Heart right ventricle (tissue), 16 donors: ENCODE measurements around the gene LSS. TPM values are rescaled to one million over a fixed set of nuclear protein-coding genes. Genes with fewer than 3 reads are reported as not detected.
"Not testable (repeated sequence)": the region's sequence is repeated elsewhere in the genome, so short reads cannot be mapped to it uniquely, and the experiment has no call there.

ENCODE experiments used
- ATAC-seq, 8 donors: fragments of 200-7000 bp; cut with Tn5 transposase; one replicate each; pipeline ENCODE4 v1.9.1; 2020; ENCODE audit warnings: mild to moderate bottlenecking in 8 of 8, moderate library complexity in 8 of 8, moderate number of reproducible peaks in 1 of 8
- DNase-seq, 2 donors: peaks; one replicate each; pipeline ENCODE4 v3.0.0-alpha.2; 2020
- H3K27ac ChIP-seq, 10 donors: fragments of 200-600 bp; sonication (generic) in 2 of 10; one replicate each; pipeline versions ENCODE4 v1.5.0 to v1.8.0; 2020 to 2022; ENCODE audit warnings: mild to moderate bottlenecking in 3 of 10
- H3K27me3 ChIP-seq, 7 donors: fragments of 200-600 bp; one replicate each; pipeline ENCODE4 v1.8.0; 2021 to 2022; ENCODE audit warnings: mild to moderate bottlenecking in 2 of 7
- H3K36me3 ChIP-seq, 9 donors: fragments of 200-600 bp; sonication (generic) in 1 of 9; one replicate each; pipeline versions ENCODE4 v1.5.0 to v1.8.0; 2020 to 2022; ENCODE audit warnings: mild to moderate bottlenecking in 2 of 9
- H3K4me1 ChIP-seq, 9 donors: fragments of 200-600 bp; sonication (generic) in 1 of 9; one replicate each; pipeline versions ENCODE4 v1.5.0 to v1.8.0; 2020 to 2022; ENCODE audit warnings: mild to moderate bottlenecking in 4 of 9
- H3K4me3 ChIP-seq, 10 donors: fragments of 200-600 bp; sonication (generic) in 2 of 10; one replicate each; pipeline versions ENCODE4 v1.5.0 to v1.8.0; 2020 to 2022; ENCODE audit warnings: mild to moderate bottlenecking in 7 of 10, moderate library complexity in 2 of 10
- H3K9me3 ChIP-seq, 11 donors: fragments of 200-600 bp in 10 of 11; sonication (generic) in 2 of 11; one replicate each; pipeline versions ENCODE4 v1.5.0 to v1.8.0; 2013 to 2022; ENCODE audit warnings: mild to moderate bottlenecking in 2 of 11, control low read depth in 1 of 11, moderate library complexity in 1 of 11
- CTCF ChIP-seq, 9 donors: fragments of 200-600 bp; sonication (generic) in 2 of 9; IDR thresholded peaks; one replicate each; pipeline versions ENCODE4 v1.5.0 to v1.8.0; 2021 to 2022; ENCODE audit warnings: antibody characterized with exemption in 9 of 9, mild to moderate bottlenecking in 5 of 9, moderate library complexity in 1 of 9
- WGBS, 2 donors: extraction: QIAGEN DNeasy Blood & Tissue Kit; methylation state at CpG; one replicate each; pipeline ENCODE4 v1.1.7; 2013; ENCODE audit warnings: inconsistent platforms in 1 of 2; 5-methylcytosine and 5-hydroxymethylcytosine counted together
- intact Hi-C, 10 donors: fragments of 100-400 bp; cut with DNase I; formaldehyde crosslinking; loops; one replicate each; pipeline versions ENCODE4 v1.11.1 to v1.14.2; 2022
- polyA plus RNA-seq, 2 donors: library from polyadenylated mRNA; stranded (reverse); fragments of 200-250 nt; gene quantifications; one replicate each; pipeline ENCODE4 v1.2.3, GENCODE V29; 2013
- total RNA-seq, 10 donors: library from RNA; stranded (reverse); fragmentation: NEBNext Ultra II Directional in 3 of 10; extraction: Animal tissue kit (Norgen Biotek cat#: 25700) in 3 of 10; gene quantifications; one replicate each; pipeline versions ENCODE4 v1.2.1 to v1.2.4, GENCODE V29; 2021 to 2023
- donor health status: Arrhythmogenic right ventricular cardiomyopathy.
- donor health status: ischemic (EF 13 %, LVEDD 7.1; RV severe dilation, severe dysfunction).
- donor health status: healthy with polysubstance abuse.
- donor health status: DM: no; HTN: yes; CAD: no.
- donor health status: DM: no; HTN: no; CAD: no.
- donor health status: ischemic (EF 25% LVEDD 6.9; RV normal size, moderate dysfunction).
- donor health status: ischemic (EF 25% LVEDD 5.7; RV mildly dilated, moderate dysfunction).
- donor health status: healthy.
- donor health status: DM: yes; HTN: yes; CAD: no.
- donor health status: Ischemic cardiomyopathy.
- donor health status: ischemic (EF 35%, LVEDD 5.7; RV mildly dilated, moderate dysfunction).
- donor health status: nonischemic (EF 11% LVEDD 7.7; RV severe dilation, severe dysfunction).
- donor health status: DM: yes; HTN: yes; CAD: no.
- donor health status: PGD.
- donor health status: ischemic (EF 29% LVEDD 5.4; RV normal size, mild dysfunction).
- donor health status: nonischemic (EF 23%, LVEDD 6.1; RV moderate dilation, normal function).

LSS gene
- total and polyA plus RNA-seq, 12 donors = 22.5 to 74.7 (median 40.7) TPM

DNA sequence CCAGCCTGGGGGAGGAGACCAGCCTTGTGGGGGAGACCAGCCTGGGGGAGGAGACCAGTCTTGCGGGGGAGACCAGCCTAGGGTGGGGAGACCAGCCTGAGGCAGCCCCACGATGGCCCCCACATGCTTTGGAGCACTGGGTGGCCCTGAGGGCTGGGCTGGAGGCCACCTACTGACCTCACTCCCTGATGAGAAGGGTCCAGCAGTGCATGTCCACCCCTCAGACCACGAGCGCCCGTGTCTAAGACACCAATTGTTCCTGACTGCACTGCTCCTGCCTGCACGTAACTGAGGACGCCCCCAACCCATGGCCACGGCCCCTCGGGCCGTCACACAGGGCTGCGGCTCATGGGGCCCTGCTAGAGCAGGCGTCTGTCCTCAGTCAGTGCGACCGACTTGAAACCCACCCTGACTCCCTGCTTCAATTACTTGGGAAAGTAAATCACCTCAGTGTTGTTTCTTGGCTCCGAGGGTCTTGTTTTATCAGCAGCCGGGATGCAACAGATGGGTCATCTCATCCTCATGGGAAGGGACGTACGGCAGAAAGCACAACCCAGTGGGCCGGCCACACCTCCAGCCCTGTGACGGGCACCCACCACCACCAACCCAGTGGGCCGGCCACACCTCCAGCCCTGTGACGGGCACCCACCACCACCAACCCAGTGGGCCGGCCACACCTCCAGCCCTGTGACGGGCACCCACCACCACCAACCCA, 44.5 kb downstream of the LSS start, which contains the start of gene SPATC1L:
SPATC1L (minus strand) TSS at position 550 of the 715 bp plus-strand sequence. CDS start 1,643 bp downstream, outside the sequence.
- Histone ChIP-seq H3K4me1 (peaks cover 6 to 29% (median 23%) of the 10 kb centered on the region in 9 donors), H3K27me3 (no peaks in the 10 kb centered on the region), H3K9me3 (no peaks in the 10 kb centered on the region), H3K36me3 (peaks cover 0 to under 1% (median 0%) of the 10 kb centered on the region in 9 donors), H3K27ac (peak within 1 kb of the TSS; percentile 65 to 97 (median 82)), H3K4me3 (peak within 1 kb of the TSS; percentile 52 to 96 (median 68))
- no peak for TF ChIP-seq CTCF (IDR thresholded peaks at IDR 0.05)
- intact Hi-C loops = loop anchor here in 1 of 10 donors (10.0 kb wide), 2 partner anchors 101 to 141 kb away; partner anchors contain the start of genes C21orf58, MCM3AP, PCNT and YBEY
- peak; percentile 61 to 71 for DNase-seq
- WGBS, 2 donors = 3 to 24% methylated on average over 20 to 21 of the region's 24 CpGs
- ATAC-seq = peak in 7 of 8 donors; percentile 64 to 79 (median 75)

- not testable (repeated sequence) for H3K27me3 ChIP-seq, DNase-seq, H3K9me3 ChIP-seq, ATAC-seq, H3K36me3 ChIP-seq
- WGBS, 2 donors = 62 to 69% methylated on average over 5 to 6 of the region's 13 CpGs
- intact Hi-C loops = loop anchor here in 1 of 10 donors (10.0 kb wide), 2 partner anchors 101 to 141 kb away; partner anchors contain the start of genes C21orf58, MCM3AP, PCNT and YBEY
- Histone ChIP-seq H3K27ac (peak overlapping the region in 1 of 10 donors; percentile 66), H3K4me1 (peaks cover 3 to 22% (median 16%) of the 10 kb centered on the region in 9 donors), H3K4me3 (peak overlapping the region in 7 of 10 donors; percentile 51 to 96 (median 67))
Measured at GRCh38 chr21:46183337-46183909, 45.2 kb downstream of the LSS start.

DNA sequence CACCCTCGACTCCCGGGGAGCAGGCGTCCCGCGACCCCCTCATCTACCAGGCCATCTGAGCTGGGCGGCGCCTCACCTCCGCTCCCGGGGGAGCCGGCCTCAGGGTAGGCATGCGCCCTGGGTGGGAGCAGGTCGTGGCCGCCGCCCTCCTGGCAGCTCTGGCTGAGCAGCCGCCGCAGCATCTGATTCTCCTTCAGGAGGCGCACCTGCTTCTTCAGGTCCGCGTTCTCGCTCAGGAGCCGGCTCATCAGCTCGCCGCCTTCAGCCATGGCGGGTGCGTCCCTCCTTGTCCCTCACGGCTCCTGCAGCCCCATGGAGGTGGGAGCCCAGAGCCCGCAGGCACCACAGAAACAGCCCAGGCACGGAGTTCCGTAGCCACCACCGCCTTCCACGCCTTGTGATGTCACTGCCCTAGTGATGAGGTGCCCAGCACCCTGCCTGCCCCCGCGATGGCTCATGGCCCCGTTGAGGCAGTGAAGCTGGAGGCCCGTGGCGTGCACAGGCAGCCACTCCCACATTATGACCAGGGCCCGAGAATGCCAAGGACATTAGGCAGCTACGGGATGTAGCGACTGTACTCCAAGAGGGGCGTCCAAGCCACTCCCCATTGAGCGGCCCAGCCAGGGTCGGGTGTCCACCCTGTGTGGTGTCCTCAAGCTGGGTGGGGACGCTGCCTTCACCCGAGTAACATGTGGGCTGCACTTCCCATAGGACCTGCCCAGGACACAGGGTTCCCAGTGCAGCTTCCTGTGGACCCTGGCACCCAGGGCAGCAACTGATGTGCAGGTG, 45.8 kb downstream of the LSS start:
- peak in 3 of 8 donors; percentile 2 to 39 (median 25) for ATAC-seq
- no peaks in the 10 kb centered on the region for H3K9me3 ChIP-seq
- no peak for TF ChIP-seq CTCF (IDR thresholded peaks at IDR 0.05)
- H3K27ac ChIP-seq = no peak overlapping the region
- H3K4me1 ChIP-seq = peaks cover 0 to 15% (median 10%) of the 10 kb centered on the region in 9 donors
- no peak overlapping the region for H3K4me3 ChIP-seq
- H3K27me3 ChIP-seq = no peaks in the 10 kb centered on the region
- DNase-seq = peak in 1 of 2 donors; percentile 51
- no peaks in the 10 kb centered on the region for H3K36me3 ChIP-seq
- 90 to 91% methylated on average over 43 to 44 of the region's 44 CpGs for WGBS, 2 donors
- intact Hi-C loops = loop anchor here in 1 of 10 donors (10.0 kb wide), 2 partner anchors 102 to 142 kb away; partner anchors contain the start of genes C21orf58, MCM3AP, PCNT and YBEY

DNA sequence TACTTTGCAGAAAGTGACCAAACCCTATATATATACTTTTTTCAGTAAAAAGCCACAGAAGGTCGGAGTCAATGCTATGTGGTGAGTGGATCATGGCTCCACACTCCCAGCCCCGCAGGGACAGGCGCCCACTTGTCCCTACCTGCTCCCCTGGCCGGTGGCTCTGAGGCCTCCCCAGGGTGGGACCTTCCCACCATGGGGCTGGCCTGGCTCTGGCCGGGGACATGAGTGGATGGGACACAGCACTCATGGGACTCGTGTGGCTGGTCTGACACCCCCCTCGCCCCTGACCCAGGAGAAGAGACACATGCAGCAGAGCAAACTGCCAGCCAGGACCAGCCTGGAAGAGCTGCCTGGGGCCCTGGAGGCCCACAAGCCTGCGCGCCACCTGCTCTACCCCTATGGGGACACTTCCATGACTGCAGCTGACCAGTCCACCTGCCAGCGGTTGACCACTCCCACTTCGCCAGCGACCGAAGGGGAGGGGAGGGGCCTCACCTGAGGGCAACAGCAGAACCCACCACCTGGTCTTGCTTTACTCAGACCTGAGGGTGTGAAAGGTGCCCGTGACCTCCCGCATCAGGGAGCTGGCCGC, 46.5 kb downstream of the LSS start:
- no peak for TF ChIP-seq CTCF (IDR thresholded peaks at IDR 0.05)
- peaks cover 0 to 14% (median 7%) of the 10 kb centered on the region in 9 donors for H3K4me1 ChIP-seq
- H3K4me3 ChIP-seq = no peak overlapping the region
- no peak overlapping the region for H3K27ac ChIP-seq
- peaks cover 0 to under 1% (median 0%) of the 10 kb centered on the region in 11 donors for H3K9me3 ChIP-seq
- no peaks in the 10 kb centered on the region for H3K36me3 ChIP-seq
- no peaks in the 10 kb centered on the region for H3K27me3 ChIP-seq
- WGBS, 2 donors = 86 to 88% methylated on average over 16 of the region's 16 CpGs
- intact Hi-C loops = loop anchor here in 1 of 10 donors (10.0 kb wide), 2 partner anchors 103 to 143 kb away; partner anchors contain the start of genes C21orf58, MCM3AP, PCNT and YBEY
- DNase-seq = peak in 1 of 2 donors; percentile 11
- no peak for ATAC-seq
